Anterior cingulate cortex (tissue), 58 donors: ENCODE results near the gene SMARCB1.
A peak's percentile ranks its signal among the peaks of the same experiment; 100 is the strongest.

ENCODE experiments used
- DNase-seq, 58 donors: peaks; one replicate each; lab custom pipeline; 2025; lab: John Stamatoyannopoulos, UW

The SMARCB1 gene

DNA sequence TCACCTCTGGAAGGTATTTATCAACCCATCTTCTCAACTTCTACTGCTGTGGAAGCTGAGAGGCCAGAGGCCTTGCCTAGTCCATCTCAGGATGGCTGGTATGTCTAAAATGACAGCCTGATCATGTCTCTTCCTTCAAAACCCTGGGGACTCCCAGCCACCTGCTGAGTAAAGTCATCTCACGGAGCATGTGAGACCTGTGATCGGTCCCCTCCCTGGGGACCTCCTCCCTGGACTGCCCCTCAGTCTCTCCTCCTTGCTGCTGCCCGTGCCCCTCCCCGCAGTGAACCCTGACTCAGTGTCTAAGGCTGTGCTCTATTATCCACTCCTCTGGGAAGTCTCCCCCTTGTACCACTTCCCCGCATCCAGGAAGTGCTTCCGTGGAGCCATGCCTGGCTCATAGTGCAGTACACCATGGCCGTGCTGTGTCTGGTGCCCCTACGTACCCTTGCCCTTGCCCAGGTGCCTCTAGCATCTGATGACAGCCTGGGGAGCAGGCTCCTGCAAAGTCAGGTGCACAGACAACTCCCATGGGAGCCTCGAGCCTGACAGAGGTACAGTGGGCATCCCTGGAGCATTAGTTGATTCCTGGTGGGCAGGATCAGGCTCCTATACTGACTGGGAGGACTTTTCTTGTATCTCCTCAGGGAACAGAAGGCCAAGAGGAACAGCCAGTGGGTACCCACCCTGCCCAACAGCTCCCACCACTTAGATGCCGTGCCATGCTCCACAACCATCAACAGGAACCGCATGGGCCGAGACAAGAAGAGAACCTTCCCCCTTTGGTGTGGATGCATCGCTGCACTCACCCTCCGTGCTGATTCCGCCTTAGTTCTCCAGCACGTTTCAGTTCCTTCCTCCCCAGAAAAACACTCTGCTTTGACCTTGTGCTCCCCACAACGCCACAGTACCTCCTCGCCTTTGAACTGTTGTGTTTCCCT is 13.8 kb downstream of the SMARCB1 start:
- DNase-seq: no peak

DNA sequence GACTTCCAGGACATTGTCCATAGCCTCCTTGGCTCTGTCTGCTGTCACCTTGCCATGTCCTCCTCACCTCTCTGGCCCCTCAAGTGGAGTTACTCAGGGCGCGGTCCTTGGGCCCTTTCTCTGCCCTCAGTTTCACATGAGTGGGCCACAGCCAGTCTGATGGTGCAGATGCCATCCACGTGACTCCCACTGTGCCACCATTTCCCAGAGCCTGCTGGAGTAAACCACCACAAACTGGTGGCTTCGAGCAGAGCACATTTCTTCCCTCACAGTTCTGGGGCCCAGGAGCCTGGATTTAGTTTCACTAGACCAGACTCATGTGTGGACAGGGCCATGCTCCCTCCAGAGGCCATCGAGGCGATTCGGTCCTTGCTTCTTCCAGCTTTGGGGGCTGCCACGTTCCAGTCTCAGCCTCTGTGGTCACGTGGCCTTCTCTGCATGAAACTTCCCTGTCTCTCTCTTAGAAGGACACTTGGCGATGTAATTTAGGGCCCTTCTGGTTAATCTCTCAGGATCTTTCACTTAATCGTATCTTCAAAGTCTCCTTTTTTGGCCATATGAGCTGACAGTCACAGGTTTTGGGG is 14.6 kb downstream of the SMARCB1 start:
- DNase-seq: no peak

DNA sequence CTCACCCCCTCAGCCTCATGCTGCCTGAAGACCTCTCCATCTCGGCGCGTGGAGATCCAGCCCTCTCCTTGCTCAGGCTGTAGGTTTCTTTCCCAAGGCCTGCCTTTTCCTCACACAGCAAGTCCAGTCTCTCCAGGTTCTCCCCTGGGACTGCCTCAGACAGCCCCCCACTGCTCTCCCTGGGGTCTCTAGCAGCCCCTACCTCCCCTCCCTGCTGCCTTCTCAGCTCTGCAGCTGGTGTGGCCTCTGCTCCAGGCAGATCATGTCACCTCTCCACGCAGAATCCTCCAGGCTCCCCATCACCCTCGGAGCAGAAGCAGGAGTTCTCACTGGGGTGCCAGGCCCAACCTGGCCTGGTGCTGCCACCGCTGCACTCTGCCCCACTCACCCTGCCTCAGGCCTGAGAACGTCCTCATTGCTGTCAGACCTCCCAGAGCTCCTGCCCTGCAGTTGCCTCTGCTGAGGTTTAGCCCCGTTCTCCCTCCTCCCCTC is 15.2 kb downstream of the SMARCB1 start:
- no peak for DNase-seq

DNA sequence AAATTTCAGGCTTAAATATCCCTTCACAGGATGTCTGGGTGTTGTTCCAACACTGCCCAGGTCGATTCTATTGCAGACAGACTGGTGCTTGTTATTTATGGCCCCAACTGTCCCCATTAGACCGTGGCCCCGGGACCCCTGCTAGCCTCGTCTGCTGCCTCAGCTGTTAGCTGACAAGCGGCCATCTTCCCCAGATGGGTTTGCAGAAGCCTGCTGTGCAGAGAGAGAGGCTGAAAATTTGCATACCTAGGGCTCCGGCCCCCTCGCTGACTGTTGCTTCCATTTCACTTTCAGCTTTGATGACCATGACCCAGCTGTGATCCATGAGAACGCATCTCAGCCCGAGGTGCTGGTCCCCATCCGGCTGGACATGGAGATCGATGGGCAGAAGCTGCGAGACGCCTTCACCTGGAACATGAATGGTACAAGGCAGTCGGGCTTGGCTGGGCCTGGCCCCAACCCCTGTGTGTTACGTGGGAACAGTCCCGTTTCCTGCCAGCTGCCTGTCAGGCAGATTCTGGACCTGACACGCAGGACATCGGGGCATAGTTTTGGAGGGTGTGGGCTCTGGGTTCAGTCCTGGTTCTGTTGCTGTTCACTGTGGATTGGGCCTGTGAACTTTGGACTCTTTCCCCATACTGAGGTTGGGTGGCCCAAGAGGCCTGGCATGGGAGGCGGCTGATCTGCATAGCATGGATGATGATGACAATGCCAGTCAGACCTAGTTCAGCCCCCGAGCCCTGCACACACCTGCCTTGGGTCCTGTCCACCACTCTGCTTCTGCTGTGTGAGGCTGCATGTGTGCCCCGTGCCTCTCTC is 16.4 kb downstream of the SMARCB1 start:
- DNase-seq: no peak

DNA sequence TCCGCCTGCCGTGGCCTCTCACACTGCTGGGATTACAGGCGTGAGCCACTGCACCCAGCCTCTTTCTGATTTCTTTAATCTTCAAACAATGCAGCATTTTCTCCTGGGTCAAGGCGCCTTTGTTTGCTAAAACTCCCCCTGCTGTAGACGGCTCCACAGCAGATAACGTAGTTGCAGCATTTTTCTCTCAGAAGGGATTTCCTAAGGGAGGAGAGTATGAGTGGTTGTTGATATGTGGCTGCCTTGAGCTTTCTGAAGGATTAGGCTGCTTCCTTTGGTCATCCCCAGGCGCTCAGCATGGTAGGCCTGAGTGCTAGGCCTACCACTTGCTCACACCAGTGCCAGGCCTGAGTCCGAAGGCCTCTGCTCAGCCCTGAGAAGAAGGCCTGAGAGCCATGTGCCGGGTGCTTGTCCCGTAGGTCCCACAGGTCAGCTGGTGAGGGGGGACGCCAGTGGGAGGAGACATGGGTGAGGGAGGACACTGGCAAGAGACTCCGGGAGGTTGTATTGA is 18.1 kb downstream of the SMARCB1 start:
- DNase-seq: peak in 5 of 58 donors; percentile 11 to 71 (median 16)

DNA sequence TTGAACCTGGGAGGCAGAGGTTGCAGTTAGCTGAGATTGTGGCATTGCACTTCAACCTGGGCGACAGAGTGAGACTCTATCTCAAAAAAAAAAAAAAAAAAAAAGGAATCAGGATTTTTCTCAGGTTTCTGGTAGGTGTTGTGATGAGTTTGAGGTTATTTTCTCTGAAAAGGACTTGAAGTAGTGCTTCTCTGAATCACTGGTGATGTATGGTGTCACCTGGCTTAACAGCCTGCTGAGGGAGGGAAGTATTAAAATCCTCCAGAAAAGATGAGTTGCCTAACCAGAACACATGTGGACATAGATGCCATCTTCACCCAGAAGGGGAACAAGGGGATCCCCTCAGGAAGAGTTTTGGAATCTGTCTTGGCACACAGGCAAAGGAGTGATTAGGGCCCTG is 20.1 kb downstream of the SMARCB1 start:
- DNase-seq: no peak

DNA sequence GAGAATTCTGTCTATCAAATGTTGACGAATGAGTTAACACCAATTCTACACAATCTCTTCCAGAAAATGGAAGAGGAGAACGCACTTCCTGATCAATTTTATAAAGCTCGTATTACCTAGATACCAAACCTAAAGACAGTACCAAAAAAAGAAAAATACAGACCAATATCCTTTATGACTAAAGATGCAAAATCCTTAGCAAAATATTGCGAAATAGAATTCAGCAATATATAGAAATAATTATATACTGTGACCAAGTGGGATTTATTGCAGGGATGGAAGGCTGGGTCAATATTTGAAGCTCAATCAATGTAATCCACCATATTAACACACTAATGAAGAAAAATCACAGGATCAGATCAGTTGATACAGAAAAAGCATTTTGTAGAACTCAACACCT is 25.6 kb downstream of the SMARCB1 start:
- DNase-seq: no peak

DNA sequence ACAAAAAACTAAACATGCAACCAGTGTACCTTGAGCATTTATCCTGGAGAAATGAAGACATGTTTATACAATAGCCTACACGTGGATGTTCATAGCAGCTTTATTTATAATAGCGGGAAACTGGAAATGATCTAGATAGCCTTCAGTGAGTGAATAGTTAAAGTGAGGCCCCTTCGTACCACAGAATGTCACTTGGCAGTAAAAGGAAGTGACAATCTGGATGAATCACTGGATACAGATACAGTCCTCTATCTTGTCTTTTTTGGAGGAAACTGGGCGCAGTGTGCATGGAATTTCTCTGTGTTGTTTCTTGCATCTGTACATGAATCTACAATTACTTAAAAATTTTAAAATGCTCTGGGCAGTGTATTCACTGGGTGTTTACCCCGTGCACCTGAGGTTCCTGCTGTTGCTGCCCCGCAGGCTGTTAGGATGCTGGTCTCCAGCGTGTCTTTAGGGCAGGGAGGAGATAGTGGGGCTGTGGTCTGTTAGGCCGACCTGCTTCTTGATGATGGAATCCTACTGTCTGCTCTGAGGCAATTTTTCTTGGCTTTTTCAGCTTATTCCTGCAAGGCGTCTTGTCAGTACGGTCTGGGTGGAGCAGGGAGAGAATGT is 28.9 kb downstream of the SMARCB1 start:
- DNase-seq: no peak

DNA sequence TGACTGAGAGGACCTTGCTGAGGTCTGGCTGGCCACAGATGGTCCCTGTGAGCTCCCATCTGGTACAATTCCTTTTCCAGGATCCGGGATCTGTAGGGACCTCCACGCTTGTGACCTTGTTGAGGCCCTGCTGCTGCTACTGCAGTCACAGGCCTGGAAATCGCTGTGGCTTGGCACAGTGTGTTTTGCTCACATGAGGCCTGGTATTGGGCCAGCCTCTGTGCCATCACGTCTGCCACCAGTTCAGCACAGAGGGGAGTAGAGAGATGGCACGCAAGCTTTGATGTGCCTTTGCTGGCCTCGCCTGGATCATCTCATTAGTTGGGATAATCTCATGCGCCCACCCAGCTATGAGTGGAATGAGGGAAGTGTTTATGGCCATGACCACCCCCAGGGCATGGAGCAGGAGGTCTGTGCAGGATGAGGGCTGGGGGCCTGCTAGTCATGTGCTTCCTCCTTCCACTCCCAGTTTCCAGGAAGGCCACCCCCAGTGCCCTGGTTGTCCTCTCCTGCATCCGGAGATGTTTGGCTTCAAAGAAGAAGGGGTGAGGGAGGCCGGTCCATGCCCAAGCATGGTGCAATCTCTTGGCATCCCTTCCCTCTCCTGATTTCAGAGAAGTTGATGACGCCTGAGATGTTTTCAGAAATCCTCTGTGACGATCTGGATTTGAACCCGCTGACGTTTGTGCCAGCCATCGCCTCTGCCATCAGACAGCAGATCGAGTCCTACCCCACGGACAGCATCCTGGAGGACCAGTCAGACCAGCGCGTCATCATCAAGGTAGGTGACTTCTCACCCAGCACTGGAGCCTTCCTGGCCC is 29.6 kb downstream of the SMARCB1 start:
- peak in 26 of 58 donors; percentile 16 to 71 (median 36) for DNase-seq

DNA sequence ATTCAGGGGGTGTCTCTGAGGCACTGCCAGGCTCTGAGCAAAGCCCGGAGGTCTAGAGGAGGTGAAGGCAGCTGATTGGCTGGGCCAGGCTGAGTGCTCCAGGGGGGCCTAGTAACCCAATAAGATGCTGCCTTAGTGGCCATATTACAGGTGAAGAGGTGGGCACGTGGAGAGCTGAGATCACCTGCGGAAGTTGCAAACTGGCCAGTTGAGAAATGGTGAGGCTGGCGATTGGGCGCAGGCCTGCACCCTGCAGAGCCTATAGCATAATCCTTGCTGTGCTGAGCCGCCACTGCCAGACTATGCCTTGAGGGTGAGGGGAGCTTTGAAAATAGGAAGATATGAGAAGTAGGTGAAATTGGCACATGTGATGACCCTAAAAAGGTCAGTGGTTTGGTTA is 30.4 kb downstream of the SMARCB1 start:
- no peak for DNase-seq

DNA sequence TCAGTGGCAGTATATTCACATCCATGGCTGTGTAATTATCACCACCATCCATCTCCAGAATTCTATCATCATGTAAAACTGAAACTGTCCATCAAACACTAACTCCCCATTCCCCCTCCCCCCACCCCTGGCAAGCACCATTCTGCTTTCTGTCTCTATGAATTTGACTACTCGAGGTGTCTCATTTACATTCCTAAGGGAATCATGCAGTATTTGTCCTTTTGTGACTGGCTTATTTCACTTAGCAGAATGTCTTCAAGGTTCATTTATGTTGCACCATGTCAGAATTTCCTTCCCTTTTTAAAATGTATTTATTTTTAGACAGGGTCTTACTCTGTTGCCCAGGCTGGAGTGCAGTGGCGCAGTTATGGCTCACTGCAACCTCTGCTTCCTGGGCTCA is 31.8 kb downstream of the SMARCB1 start:
- DNase-seq: no peak

DNA sequence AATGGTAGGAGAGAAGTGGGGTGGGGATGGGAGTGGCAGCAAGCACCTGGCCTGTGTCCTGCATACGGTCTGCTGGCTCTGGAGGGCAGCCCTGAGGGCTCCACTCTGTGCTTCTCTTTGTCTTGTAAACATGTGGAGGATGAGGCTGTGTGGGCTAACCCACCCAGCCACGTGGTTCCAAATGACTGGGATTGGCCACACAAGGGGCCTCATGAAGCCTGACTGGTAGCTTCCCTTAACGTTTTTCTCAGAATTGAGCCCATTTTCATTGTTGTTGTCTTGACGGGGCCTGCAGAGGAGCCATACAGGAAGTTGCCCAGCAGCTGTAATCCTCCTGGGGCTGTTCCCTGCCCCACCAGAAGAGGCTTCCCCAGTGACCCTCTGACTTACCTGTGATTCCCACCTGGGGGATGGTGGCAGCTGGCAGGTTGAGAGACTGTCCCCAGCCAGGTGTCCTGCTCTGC is 34.0 kb downstream of the SMARCB1 start:
- no peak for DNase-seq

DNA sequence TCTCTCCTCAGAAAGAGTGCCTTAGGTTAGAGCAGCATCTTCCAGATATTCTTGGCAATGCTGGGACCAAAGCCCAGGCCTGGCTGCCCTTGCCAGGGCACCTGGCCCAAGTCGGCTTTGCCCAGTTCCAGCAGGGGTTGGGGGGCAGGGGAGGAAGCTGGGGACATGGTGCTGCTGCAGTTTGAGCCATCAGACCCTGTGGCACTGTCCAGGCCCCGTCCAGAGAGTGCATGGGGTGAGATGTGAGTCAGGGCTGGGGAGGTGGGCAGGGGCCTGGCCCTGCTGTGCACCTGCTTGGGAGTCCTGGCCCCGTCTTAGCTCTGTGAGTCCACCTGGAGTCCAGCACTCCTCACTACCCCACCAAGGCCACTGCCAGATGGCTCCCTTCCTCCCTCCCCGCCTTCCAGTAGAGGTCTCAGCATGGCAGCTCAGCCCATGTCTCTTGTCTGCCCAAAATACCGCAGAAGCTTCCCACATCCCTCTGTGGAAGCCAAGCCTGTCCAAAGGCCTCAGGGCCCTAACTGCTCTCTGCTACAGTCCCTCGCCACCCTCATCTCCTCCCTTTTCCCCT is 35.4 kb downstream of the SMARCB1 start:
- DNase-seq: peak in 18 of 58 donors; percentile 17 to 70 (median 36)

DNA sequence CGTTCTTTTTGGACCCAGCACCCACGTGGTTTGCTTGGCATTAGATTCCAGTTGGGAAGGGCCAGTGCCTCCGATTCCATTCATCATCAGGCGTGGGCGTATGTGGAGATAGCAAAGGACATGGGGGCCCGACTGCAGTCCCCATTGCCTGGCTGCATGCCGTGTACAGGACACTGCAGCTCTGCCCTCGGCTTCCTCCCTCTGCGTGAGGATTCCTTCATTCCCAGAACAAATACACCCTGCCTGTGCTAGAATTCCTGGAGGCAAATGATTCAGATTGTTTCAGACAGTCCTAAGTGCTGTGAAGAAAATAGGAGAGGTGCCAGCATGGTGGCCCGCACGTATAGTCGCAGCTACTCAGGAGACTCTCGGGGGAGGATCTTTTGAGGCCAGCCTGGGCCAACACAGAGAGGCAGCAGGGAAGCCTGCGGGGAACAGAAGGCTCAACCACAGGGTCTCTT is 36.6 kb downstream of the SMARCB1 start:
- DNase-seq: no peak

DNA sequence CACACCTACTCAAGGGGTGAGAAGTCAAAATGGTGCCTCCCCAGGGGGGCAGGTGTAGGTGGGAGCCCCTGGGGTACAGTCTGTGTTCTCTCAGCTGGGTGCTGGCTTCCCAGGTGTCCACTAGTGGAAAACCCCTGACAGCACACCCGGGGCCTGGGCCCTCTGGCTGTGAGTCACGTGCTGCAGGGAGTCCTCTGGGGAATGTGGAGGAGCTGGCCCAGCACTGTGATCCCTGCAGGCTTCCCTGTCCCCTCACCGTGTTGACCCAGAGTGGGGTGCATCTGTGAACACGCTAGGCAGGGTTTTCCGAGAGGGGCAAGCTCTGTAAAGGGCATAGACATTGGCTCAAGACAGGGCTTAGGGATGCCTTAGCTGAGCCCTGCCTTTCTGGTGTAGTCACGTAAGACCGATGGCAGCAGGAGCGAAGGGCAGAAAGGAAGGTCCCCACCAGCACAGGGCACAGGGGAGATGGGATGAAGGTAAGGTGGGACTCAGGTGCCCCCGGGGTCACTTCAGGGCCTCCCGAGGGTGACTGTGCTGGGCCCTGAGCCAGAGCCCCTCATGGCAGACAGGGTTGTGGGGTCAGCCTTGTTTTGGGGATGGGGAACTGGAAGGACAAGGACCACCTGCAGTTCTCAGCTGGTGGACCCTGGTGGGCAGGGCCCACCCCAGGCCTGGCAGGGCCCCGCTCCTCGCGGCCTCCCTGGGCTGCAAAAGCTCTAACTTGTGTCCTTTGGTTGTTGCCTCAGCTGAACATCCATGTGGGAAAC is 37.9 kb downstream of the SMARCB1 start:
- no peak for DNase-seq

DNA sequence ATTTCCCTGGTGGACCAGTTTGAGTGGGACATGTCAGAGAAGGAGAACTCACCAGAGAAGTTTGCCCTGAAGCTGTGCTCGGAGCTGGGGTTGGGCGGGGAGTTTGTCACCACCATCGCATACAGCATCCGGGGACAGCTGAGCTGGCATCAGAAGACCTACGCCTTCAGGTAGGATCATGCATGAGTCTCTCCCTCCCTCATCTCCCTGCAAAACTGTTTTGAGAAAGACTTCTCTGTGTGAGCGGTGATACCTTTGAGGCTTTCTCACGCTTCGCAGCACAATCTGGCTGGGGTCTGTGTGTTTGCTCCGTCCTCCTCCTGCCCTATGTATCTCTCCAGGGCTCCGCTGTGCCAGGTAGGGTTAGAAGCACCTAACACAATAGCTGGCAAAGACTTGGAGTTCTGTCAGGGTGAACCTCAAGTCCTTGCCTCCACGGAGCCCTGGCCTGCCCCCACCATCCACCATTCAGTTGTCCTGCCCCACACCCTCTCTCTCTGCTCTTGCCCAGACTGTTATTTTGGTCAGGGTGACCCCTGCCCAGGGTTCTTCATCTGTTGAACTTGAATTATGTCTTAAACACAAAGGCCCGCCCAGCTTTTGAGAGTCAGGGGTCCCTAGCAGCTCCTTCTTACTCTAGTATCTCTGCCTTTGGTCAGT is 38.6 kb downstream of the SMARCB1 start:
- DNase-seq: no peak
